DOHH2 (cell line): ENCODE results near the gene WDR7.

Experiments used
- H3F3A ChIP-seq: fragments of 200-600 bp; sonication (generic), shearing (Covaris generic); 2 replicates; pipeline ENCODE4 v1.6.0; 2016; ENCODE audit warnings: antibody characterized with exemption, mild to moderate bottlenecking; ENCODE audit not compliant: control insufficient read depth, insufficient read depth
- H3K27ac ChIP-seq: fragments of 200-600 bp; sonication (generic); 2 replicates; pipeline ENCODE4 v1.5.1; 2014; ENCODE audit warnings: low read depth, mild to moderate bottlenecking, low read length, moderate library complexity
- H3K27me3 ChIP-seq: fragments of 200-600 bp; sonication (generic); 2 replicates; pipeline ENCODE4 v1.6.1; 2014; ENCODE audit warnings: mild to moderate bottlenecking, low read length, mixed read lengths; ENCODE audit not compliant: control insufficient read depth
- H3K36me3 ChIP-seq: fragments of 200-600 bp; sonication (generic); 2 replicates; pipeline ENCODE4 v1.6.1; 2014; ENCODE audit warnings: mild to moderate bottlenecking, low read length, moderate library complexity, mixed read lengths; ENCODE audit not compliant: control insufficient read depth
- H3K4me1 ChIP-seq: fragments of 200-600 bp; sonication (generic); 2 replicates; pipeline ENCODE4 v1.6.1; 2014; ENCODE audit warnings: mild to moderate bottlenecking, low read length, mixed read lengths; ENCODE audit not compliant: control insufficient read depth
- H3K4me2 ChIP-seq: fragments of 200-600 bp; sonication (generic); 2 replicates; pipeline ENCODE4 v1.6.0; 2014; ENCODE audit warnings: mild to moderate bottlenecking, low read length, moderate library complexity
- H3K4me3 ChIP-seq: fragments of 200-600 bp; sonication (generic); 2 replicates; pipeline ENCODE4 v1.5.1; 2014; ENCODE audit warnings: mild to moderate bottlenecking, low read length, mixed read lengths
- H3K79me2 ChIP-seq: fragments of 200-600 bp; sonication (generic); 2 replicates; pipeline ENCODE4 v1.6.1; 2014; ENCODE audit warnings: mild to moderate bottlenecking, low read length, mixed read lengths; ENCODE audit not compliant: control insufficient read depth
- H3K9me2 ChIP-seq: fragments of 200-600 bp; sonication (generic); replicated peaks from 2 replicates; pipeline ENCODE4 v1.6.1; 2014; ENCODE audit warnings: mild to moderate bottlenecking, low read length, mixed read lengths; ENCODE audit not compliant: control insufficient read depth
- H3K9me3 ChIP-seq: fragments of 200-600 bp; sonication (generic); 2 replicates; pipeline ENCODE4 v1.6.1; 2014; ENCODE audit warnings: antibody characterized with exemption, low read length, mixed read lengths; ENCODE audit not compliant: control insufficient read depth, insufficient read depth
- H4K20me1 ChIP-seq: fragments of 200-600 bp; sonication (generic); 2 replicates; pipeline ENCODE4 v1.6.0; 2014; ENCODE audit warnings: low read depth, mild to moderate bottlenecking, antibody characterized with exemption, low read length, moderate library complexity; ENCODE audit not compliant: control insufficient read depth, insufficient read depth
- CTCF ChIP-seq: fragments of 200-600 bp; sonication (generic); IDR thresholded peaks from one replicate; pipeline ENCODE4 v1.5.1; 2014; ENCODE audit warnings: antibody characterized with exemption, mild to moderate bottlenecking, low read depth, low read length; ENCODE audit not compliant: poor library complexity, severe bottlenecking
- EZH2phosphoT487 ChIP-seq: fragments of 200-600 bp; sonication (generic); IDR thresholded peaks from 2 replicates; pipeline ENCODE4 v1.6.1; 2017; ENCODE audit warnings: borderline replicate concordance, mild to moderate bottlenecking, antibody characterized with exemption, low read length, moderate library complexity, mixed read lengths

WDR7 gene

GRCh38 chr18:56740645-56741044 is 89.5 kb downstream of the WDR7 start:
- Histone ChIP-seq H3K36me3 (no peaks in the 10 kb centered on the region), H3K4me2 (no peak overlapping the region), H4K20me1 (no peaks in the 10 kb centered on the region), H3K4me3 (no peak overlapping the region), H3K27ac (no peak overlapping the region), H3K4me1 (no peaks in the 10 kb centered on the region), H3F3A (no peaks in the 10 kb centered on the region), H3K9me2 (no peaks in the 10 kb centered on the region), H3K27me3 (no peaks in the 10 kb centered on the region), H3K9me3 (no peaks in the 10 kb centered on the region), H3K79me2 (no peaks in the 10 kb centered on the region)
- no peak for TF ChIP-seq EZH2phosphoT487
- no peak for TF ChIP-seq CTCF

GRCh38 chr18:56741685-56742084 is 90.5 kb downstream of the WDR7 start:
- no peaks in the 10 kb centered on the region for H3K27me3 ChIP-seq
- no peak for TF ChIP-seq CTCF
- no peak for TF ChIP-seq EZH2phosphoT487
- H3K36me3 ChIP-seq: no peaks in the 10 kb centered on the region
- H3K4me2 ChIP-seq: no peak overlapping the region
- peaks cover 2% of the 10 kb centered on the region for H3K4me1 ChIP-seq
- H3K27ac ChIP-seq: no peak overlapping the region
- H4K20me1 ChIP-seq: no peaks in the 10 kb centered on the region
- H3K9me3 ChIP-seq: no peaks in the 10 kb centered on the region
- H3K79me2 ChIP-seq: no peaks in the 10 kb centered on the region
- H3F3A ChIP-seq: no peaks in the 10 kb centered on the region
- no peaks in the 10 kb centered on the region for H3K9me2 ChIP-seq
- H3K4me3 ChIP-seq: no peak overlapping the region

DNA sequence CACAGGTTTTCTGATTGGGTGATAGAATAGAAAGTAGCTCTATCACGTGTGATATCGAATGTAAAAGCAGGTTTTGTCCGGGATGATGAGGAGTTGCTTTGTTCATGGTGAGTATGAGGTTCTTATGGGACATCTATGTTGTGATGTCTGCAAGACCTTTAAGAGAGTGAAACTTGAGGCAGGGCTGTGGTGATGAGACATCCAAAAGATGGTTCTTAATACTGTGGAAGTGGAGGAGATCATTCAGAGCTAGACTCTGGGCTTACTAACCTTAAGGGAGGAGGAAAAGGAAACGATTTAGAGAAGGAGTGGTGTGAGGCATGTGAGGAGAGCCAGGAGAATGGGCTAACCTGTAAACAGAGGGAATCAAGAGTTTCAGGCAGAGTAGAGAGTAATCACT is 92.0 kb downstream of the WDR7 start:
- no peak overlapping the region for H3K4me2 ChIP-seq
- no peaks in the 10 kb centered on the region for H3K36me3 ChIP-seq
- H3K27me3 ChIP-seq: no peaks in the 10 kb centered on the region
- no peak overlapping the region for H3K4me3 ChIP-seq
- no peak overlapping the region for H3K27ac ChIP-seq
- H3K79me2 ChIP-seq: no peaks in the 10 kb centered on the region
- TF ChIP-seq EZH2phosphoT487 (no peak), CTCF (no peak)
- H3K9me3 ChIP-seq: no peaks in the 10 kb centered on the region
- no peaks in the 10 kb centered on the region for H4K20me1 ChIP-seq
- no peaks in the 10 kb centered on the region for H3K9me2 ChIP-seq
- H3F3A ChIP-seq: no peaks in the 10 kb centered on the region
- H3K4me1 ChIP-seq: peaks cover 9% of the 10 kb centered on the region

DNA sequence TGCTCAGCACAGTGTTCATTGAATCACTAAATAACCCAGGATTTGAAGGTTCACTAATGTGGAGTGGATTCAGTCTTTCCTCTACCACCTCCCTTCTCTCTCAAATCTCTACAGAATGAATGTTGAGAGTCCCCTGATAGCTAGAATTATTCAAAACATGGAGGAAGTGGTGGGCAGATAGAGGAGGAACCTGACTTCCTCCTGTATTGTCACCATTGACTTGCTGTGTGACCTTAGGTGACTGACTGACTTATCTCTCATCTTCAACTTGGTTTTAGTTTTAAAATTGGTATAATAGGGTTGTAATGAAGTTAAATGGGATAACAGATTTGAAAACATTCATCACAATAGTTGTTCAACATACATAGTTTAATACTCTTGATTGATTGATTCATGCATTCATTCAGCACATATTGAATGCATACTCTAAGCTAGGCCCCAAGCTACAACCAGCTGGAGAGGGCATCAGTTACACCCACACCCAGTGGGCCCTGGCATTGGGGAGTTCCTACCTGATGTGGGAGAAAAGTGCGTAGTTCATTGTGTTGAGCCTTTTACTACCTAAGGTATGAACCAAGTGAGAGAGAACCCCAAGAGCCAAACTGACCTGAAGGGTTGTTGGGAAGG is 96.0 kb downstream of the WDR7 start:
- H4K20me1 ChIP-seq: no peaks in the 10 kb centered on the region
- H3K9me3 ChIP-seq: no peaks in the 10 kb centered on the region
- H3K27ac ChIP-seq: no peak overlapping the region
- peaks cover 9% of the 10 kb centered on the region for H3K4me1 ChIP-seq
- H3K79me2 ChIP-seq: no peaks in the 10 kb centered on the region
- H3K27me3 ChIP-seq: no peaks in the 10 kb centered on the region
- no peaks in the 10 kb centered on the region for H3K9me2 ChIP-seq
- H3K4me3 ChIP-seq: no peak overlapping the region
- no peaks in the 10 kb centered on the region for H3K36me3 ChIP-seq
- TF ChIP-seq EZH2phosphoT487: no peak
- TF ChIP-seq CTCF: no peak
- H3K4me2 ChIP-seq: no peak overlapping the region
- H3F3A ChIP-seq: no peaks in the 10 kb centered on the region
